GM10266 (cell line): Measurements from ENCODE around the gene PDE5A.

Source experiments
- DNase-seq: peaks from one replicate; pipeline ENCODE4 v3.0.0; 2012; ENCODE audit errors: extremely low spot score
- TF ChIP-seq, protein P1 (sequence below): IDR thresholded peaks from 2 replicates; pipeline ENCODE4 v1.5.1; 2012; ENCODE audit warnings: mild to moderate bottlenecking, low read depth; ENCODE audit not compliant: control insufficient read depth, insufficient read depth; ENCODE audit errors: missing control alignments

PDE5A gene

DNA sequence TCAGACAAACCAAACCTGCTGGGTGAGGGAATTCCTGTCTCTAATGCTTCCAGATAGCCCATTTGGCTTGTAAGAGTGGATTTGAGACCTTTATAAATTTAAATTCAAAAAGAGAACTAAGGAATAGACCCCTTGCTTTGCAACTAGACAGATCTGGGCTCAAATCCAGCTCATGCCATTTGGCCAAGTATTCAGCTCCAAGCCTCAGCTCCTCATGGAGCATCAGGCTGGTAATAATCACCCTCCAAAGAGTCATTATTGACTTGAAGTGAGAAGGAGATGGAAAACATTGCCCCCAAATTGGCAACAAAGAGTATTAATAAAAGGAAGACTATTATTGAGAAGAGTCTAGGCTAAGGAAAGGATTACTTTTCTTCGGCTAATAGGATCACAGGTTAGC is 134.7 kb downstream of the PDE5A start:
- DNase-seq: no peak
- TF ChIP-seq, protein P1, sequence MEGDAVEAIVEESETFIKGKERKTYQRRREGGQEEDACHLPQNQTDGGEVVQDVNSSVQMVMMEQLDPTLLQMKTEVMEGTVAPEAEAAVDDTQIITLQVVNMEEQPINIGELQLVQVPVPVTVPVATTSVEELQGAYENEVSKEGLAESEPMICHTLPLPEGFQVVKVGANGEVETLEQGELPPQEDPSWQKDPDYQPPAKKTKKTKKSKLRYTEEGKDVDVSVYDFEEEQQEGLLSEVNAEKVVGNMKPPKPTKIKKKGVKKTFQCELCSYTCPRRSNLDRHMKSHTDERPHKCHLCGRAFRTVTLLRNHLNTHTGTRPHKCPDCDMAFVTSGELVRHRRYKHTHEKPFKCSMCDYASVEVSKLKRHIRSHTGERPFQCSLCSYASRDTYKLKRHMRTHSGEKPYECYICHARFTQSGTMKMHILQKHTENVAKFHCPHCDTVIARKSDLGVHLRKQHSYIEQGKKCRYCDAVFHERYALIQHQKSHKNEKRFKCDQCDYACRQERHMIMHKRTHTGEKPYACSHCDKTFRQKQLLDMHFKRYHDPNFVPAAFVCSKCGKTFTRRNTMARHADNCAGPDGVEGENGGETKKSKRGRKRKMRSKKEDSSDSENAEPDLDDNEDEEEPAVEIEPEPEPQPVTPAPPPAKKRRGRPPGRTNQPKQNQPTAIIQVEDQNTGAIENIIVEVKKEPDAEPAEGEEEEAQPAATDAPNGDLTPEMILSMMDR: no peak

DNA sequence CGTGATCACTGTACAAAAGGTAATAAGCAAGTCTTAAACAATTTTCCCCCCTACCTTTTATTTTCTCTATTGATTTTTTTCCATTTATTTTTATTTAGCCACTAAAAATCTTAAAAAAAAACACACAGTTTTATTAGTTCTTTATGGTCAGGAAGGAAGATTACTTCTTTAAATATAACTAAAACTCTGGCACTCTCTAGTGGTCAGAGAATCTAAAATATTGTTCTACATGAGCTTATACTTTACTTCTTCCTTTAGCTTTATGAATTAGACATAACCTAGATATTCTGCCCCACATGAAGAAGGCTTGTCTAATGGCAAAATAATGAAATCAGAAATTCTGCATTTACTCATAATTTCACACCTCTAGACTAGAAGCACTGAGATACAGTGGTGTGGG is 135.2 kb downstream of the PDE5A start:
- DNase-seq: no peak
- TF ChIP-seq, protein P1: peak; percentile 28

DNA sequence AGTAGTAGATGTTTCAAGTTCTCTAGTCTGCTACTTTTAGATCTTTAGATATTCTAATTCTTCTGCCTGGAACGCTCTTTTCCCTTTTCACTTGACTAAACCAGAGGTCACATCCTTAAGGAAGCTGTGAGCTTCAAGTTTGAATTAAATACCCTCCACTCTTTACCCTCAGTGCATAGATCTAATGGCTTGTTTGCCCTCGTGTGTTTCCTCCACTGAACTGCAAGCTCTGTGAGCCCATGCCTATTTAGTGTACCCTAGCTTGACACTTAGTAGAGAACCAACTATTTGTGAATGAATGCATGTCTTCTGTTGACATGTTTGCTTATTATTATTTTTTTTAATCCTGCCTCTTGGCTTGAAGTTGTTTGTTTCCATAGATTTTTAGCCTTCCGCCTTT is 138.3 kb downstream of the PDE5A start:
- TF ChIP-seq, protein P1: peak; percentile 13
- no peak for DNase-seq

DNA sequence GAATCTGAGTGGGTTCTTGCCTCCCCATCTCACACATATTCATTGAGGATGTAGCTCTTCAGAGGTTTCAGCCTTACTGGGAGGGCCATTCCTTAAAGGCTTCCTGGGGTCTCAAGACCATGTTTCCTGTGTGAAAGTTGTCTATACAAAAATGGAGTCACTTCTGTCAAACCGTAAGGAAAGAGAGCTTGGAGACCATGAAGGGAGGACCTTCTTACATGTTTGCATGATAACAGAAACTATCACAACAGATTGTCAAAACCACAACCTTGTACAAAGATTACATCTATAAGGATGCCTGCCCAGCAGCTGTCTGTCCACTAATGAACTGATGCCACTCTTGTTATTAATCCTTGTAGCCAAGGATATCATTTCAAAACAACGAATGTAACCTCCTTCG is 139.3 kb downstream of the PDE5A start:
- TF ChIP-seq, protein P1: no peak

DNA sequence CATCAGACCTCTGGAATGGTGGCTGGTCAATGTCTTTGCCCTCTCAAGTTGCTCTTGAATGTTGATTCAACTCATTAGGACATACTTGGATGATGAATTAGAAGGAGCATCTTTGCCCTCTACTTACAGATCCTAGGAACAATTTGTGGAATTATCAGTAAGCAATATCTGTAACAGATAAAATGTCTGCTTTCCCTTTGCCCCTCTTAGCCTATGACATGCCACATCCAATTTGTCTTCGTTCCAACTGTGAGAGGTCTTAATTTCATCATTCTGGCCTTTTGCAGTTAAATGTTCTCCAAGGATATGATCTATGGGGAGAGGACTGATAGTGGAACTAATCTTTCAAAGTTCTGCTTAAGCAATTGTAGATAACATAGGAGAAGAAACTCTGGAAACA is 148.3 kb downstream of the PDE5A start:
- TF ChIP-seq, protein P1: no peak

More for the DNA sequence above, 139.3 kb downstream of the PDE5A start:
- no peak for DNase-seq

DNA sequence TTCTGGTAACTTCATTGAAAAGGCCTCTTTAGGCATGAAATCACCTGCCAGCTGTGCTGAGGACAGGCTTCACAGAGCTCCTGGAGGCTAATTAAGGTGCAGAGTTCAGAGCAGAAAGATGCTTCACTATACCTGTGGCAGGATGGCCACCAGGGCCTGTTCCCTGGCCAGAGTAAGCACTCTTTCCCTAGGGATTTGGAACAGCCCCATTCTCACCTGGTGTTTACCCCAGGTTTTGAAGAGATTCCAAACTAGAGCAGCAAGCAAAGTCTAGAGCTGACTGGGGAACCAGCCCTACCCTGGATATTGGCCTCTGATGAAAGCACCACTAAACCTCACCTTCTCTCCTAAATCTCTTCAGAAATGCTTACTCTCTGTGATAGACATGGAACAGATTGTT is 148.8 kb downstream of the PDE5A start:
- TF ChIP-seq, protein P1: no peak
- no peak for DNase-seq

More for the DNA sequence above, 148.3 kb downstream of the PDE5A start:
- no peak for DNase-seq

DNA sequence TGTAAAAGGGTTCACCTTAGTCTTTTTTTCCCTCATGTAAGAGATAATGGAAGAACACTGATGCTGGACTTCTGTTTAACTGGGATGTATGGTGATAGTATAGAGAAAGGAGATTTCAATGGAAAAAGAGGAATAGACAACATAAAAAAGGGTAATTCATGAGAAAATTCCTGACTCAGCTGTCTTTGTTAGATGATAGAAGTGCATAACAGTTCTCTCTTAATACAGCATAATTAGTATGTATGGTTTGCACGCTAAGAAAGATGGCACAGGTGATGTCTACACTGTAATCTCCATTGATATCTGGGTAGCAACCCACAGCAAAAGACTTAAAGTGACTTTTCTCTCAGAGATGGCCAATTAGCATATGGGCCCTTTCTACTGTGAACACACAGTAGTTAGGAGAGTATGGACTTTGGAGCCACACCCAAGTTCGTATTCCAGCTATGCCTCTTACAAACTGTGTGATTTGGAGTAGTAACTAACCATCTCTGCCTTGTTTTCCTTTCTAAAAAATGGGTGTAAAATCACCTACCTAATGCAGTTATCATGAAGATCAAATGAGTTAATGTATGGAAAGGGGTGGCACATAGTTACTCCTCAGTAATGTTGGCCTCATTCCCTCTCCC is 149.3 kb downstream of the PDE5A start:
- TF ChIP-seq, protein P1: no peak
- no peak for DNase-seq
